Suprapubic skin (tissue), 3 donors: Measurements from ENCODE around the gene DZANK1.

Experiments used
- POLR2AphosphoS5 ChIP-seq, 3 donors: sonication (generic); formaldehyde crosslinking; IDR thresholded peaks; one replicate each; pipeline ENCODE4 v1.6.1; 2017; ENCODE audit warnings: antibody characterized with exemption in 3 of 3
- TF ChIP-seq, protein P1 (sequence below), 2 donors: fragments of 200-600 bp in 1 of 2; fragments of 450-650 bp in 1 of 2; sonication (generic) in 1 of 2; IDR thresholded peaks; one replicate each; pipeline ENCODE4 v1.5.1; 2016 to 2019; ENCODE audit warnings: antibody characterized with exemption in 2 of 2, mild to moderate bottlenecking in 1 of 2, moderate library complexity in 1 of 2

DNA sequence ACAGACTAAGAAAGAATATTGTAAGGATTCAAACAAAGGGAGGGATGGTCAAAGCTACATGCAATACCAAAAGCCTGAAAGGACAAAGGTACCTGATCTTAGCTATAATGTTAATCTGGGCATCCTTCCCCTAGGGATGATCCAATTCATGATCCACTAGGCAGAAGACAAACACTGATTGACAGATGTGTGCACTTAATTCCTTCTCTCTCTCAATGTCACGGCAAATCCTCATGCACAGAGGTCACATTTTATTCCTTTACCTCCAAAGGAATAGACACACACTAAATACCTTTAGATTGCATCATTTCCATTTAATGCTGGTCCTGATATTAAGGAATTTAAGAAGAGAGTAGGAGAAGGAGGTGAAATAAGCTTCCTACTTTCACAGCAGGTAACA is 105.2 kb downstream of the DZANK1 start:
- TF ChIP-seq POLR2AphosphoS5 (IDR thresholded peaks at IDR 0.05) = no peak
- TF ChIP-seq, protein P1, sequence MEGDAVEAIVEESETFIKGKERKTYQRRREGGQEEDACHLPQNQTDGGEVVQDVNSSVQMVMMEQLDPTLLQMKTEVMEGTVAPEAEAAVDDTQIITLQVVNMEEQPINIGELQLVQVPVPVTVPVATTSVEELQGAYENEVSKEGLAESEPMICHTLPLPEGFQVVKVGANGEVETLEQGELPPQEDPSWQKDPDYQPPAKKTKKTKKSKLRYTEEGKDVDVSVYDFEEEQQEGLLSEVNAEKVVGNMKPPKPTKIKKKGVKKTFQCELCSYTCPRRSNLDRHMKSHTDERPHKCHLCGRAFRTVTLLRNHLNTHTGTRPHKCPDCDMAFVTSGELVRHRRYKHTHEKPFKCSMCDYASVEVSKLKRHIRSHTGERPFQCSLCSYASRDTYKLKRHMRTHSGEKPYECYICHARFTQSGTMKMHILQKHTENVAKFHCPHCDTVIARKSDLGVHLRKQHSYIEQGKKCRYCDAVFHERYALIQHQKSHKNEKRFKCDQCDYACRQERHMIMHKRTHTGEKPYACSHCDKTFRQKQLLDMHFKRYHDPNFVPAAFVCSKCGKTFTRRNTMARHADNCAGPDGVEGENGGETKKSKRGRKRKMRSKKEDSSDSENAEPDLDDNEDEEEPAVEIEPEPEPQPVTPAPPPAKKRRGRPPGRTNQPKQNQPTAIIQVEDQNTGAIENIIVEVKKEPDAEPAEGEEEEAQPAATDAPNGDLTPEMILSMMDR (IDR thresholded peaks at IDR 0.05) = no peak
